Tibial nerve (tissue), 4 donors: Measurements from ENCODE around the gene TSTD2.

Experiments
- EP300 ChIP-seq, 2 donors: sonication (generic); formaldehyde crosslinking; IDR thresholded peaks; one replicate each; pipeline ENCODE4 v1.6.1; 2017; ENCODE audit warnings: antibody characterized with exemption in 2 of 2, mild to moderate bottlenecking in 1 of 2
- POLR2A ChIP-seq, 2 donors: fragments of 450-650 bp; IDR thresholded peaks; one replicate each; pipeline ENCODE4 v1.6.1; 2017; ENCODE audit warnings: antibody characterized with exemption in 2 of 2, mild to moderate bottlenecking in 2 of 2, moderate library complexity in 2 of 2
- TF ChIP-seq, protein P1 (sequence below), 5 experiments: fragments of 200-600 bp in 3 of 5; fragments of 450-650 bp in 2 of 5; sonication (generic) in 3 of 5; IDR thresholded peaks; one replicate each; pipeline ENCODE4 v1.5.1; 2016 to 2019; ENCODE audit warnings: antibody characterized with exemption in 5 of 5, mild to moderate bottlenecking in 3 of 5, moderate library complexity in 2 of 5

DNA sequence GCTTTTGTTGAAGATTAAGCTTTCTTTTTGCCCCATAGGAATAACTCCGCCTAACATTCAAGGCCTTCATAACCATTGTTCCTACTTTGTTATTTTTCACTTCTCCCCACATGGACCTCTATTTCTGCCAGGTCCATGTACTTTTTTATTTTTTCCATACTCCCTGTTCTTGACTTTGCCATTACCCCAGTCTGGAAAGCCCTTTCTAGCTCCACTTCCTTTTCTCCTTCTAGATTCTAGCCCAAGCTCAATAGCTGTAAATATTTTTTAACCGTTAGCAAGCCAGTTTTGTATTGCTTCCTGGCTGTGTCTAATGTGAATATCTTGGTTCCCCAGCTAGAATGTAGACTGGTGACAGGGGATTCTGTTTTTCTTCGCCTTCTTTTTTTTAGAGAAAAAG, 26.6 kb upstream of the TSTD2 start:
- TF ChIP-seq EP300 (IDR thresholded peaks at IDR 0.05) (no peak), POLR2A (IDR thresholded peaks at IDR 0.05) (no peak)
- TF ChIP-seq, protein P1, sequence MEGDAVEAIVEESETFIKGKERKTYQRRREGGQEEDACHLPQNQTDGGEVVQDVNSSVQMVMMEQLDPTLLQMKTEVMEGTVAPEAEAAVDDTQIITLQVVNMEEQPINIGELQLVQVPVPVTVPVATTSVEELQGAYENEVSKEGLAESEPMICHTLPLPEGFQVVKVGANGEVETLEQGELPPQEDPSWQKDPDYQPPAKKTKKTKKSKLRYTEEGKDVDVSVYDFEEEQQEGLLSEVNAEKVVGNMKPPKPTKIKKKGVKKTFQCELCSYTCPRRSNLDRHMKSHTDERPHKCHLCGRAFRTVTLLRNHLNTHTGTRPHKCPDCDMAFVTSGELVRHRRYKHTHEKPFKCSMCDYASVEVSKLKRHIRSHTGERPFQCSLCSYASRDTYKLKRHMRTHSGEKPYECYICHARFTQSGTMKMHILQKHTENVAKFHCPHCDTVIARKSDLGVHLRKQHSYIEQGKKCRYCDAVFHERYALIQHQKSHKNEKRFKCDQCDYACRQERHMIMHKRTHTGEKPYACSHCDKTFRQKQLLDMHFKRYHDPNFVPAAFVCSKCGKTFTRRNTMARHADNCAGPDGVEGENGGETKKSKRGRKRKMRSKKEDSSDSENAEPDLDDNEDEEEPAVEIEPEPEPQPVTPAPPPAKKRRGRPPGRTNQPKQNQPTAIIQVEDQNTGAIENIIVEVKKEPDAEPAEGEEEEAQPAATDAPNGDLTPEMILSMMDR (IDR thresholded peaks at IDR 0.05): no peak
